ENCODE measurements around the gene ZNF385B.

DNA sequence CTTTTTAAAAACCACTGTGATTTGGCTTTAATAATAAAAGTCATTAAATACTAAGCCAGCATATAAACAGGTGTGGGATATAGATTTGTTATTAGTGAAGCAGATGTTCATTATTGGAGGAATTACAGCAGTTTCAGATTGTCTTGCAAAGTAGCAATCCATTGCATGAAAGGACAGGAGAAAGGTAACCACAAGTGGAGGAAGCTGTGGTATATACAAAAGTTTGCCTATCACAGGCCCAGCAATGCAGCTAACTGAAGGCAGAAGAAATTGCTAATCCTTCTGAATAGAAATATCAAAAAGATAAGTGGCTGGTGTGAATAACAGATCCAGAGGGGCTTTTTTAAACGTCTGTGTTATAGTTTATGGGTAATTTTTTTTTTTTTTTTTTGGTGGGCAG lies 199.4 kb downstream of the ZNF385B start:
- no peak for TF ChIP-seq CTCF (IDR thresholded peaks at IDR 0.05)
- TF ChIP-seq POLR2A (IDR thresholded peaks at IDR 0.05) = no peak

Data from adrenal gland (tissue), 5 donors.